H9 (cell line): ENCODE measurements around the gene STARD9. TPM values are rescaled to one million over a fixed set of nuclear protein-coding genes. Genes with fewer than 3 reads are reported as not detected.
"Not testable (repeated sequence)": the region's sequence is repeated elsewhere in the genome, so short reads cannot be mapped to it uniquely, and the experiment has no call there.

ENCODE experiments used
- DNase-seq: peaks from one replicate; pipeline ENCODE4 v3.0.0-alpha.2; 2017
- H2AFZ ChIP-seq: one replicate; pipeline ENCODE4 v1.6.1; 2013; ENCODE audit warnings: mild to moderate bottlenecking, low read length, control low read depth, moderate library complexity
- H2AK5ac ChIP-seq: 2 replicates; pipeline ENCODE4 v1.6.1; 2013; ENCODE audit warnings: low read length, control low read depth, mixed read lengths; ENCODE audit not compliant: insufficient read length
- H2BK120ac ChIP-seq: one replicate; pipeline ENCODE4 v1.6.1; 2013; ENCODE audit warnings: low read depth, mild to moderate bottlenecking, low read length, control low read depth, inconsistent platforms; ENCODE audit not compliant: poor library complexity, severe bottlenecking
- H2BK12ac ChIP-seq: 2 replicates; pipeline ENCODE4 v1.6.1; 2013; ENCODE audit warnings: low read length, control low read depth, mixed read lengths, low read depth; ENCODE audit not compliant: insufficient read length
- H2BK15ac ChIP-seq: 2 replicates; pipeline ENCODE4 v1.6.1; 2013; ENCODE audit warnings: low read depth, low read length, control low read depth
- H2BK20ac ChIP-seq: one replicate; pipeline ENCODE4 v1.6.1; 2013; ENCODE audit warnings: low read depth, mild to moderate bottlenecking, low read length, control low read depth, inconsistent platforms; ENCODE audit not compliant: poor library complexity, severe bottlenecking
- H2BK5ac ChIP-seq: 2 replicates; pipeline ENCODE4 v1.6.1; 2013; ENCODE audit warnings: low read length, control low read depth, mixed read lengths; ENCODE audit not compliant: insufficient read length
- H3K14ac ChIP-seq: 2 replicates; pipeline ENCODE4 v1.6.1; 2013; ENCODE audit warnings: low read length, control low read depth; ENCODE audit not compliant: insufficient read depth
- H3K18ac ChIP-seq: 2 replicates; pipeline ENCODE4 v1.6.1; 2013; ENCODE audit warnings: low read depth, mild to moderate bottlenecking, mixed read lengths, low read length, control low read depth; ENCODE audit not compliant: insufficient read length
- H3K23ac ChIP-seq: 2 replicates; pipeline ENCODE4 v1.6.1; 2013; ENCODE audit warnings: low read length, control low read depth, mixed read lengths, low read depth; ENCODE audit not compliant: insufficient read length
- H3K23me2 ChIP-seq: 2 replicates; pipeline ENCODE4 v1.6.1; 2013; ENCODE audit warnings: low read depth, mild to moderate bottlenecking, mixed read lengths, low read length, control low read depth; ENCODE audit not compliant: insufficient read length, poor library complexity, severe bottlenecking
- H3K27ac ChIP-seq: 2 replicates; pipeline ENCODE4 v1.5.1; 2013; ENCODE audit warnings: low read length, control low read depth, mixed read lengths, low read depth; ENCODE audit not compliant: insufficient read length
- H3K27me3 ChIP-seq: 2 replicates; pipeline ENCODE4 v1.6.1; 2013; ENCODE audit warnings: low read length, control low read depth, inconsistent platforms; ENCODE audit not compliant: insufficient read depth
- H3K4ac ChIP-seq: 2 replicates; pipeline ENCODE4 v1.6.1; 2013; ENCODE audit warnings: low read depth, mild to moderate bottlenecking, control low read depth, inconsistent platforms, low read length, moderate library complexity
- H3K4me1 ChIP-seq: 2 replicates; pipeline ENCODE4 v1.6.1; 2013; ENCODE audit warnings: low read length, control low read depth, inconsistent platforms; ENCODE audit not compliant: insufficient read depth
- H3K4me2 ChIP-seq: 2 replicates; pipeline ENCODE4 v1.6.1; 2013; ENCODE audit warnings: low read length, control low read depth, mixed read lengths; ENCODE audit not compliant: insufficient read length, insufficient read depth
- H3K56ac ChIP-seq: 2 replicates; pipeline ENCODE4 v1.6.1; 2013; ENCODE audit warnings: low read depth, mild to moderate bottlenecking, mixed read lengths, low read length, control low read depth; ENCODE audit not compliant: insufficient read length
- H3K79me1 ChIP-seq: 2 replicates; pipeline ENCODE4 v1.6.1; 2013; ENCODE audit warnings: low read depth, mild to moderate bottlenecking, moderate library complexity, low read length, control low read depth, inconsistent platforms; ENCODE audit not compliant: insufficient read depth, poor library complexity, severe bottlenecking
- H3K79me2 ChIP-seq: 2 replicates; pipeline ENCODE4 v1.6.1; 2013; ENCODE audit warnings: low read length, control low read depth, inconsistent platforms; ENCODE audit not compliant: insufficient read depth
- H3K9ac ChIP-seq: 2 replicates; pipeline ENCODE4 v1.6.1; 2013; ENCODE audit warnings: low read length, control low read depth, mixed read lengths; ENCODE audit not compliant: insufficient read length; ENCODE audit errors: extremely low read depth
- H3K9me3 ChIP-seq: one replicate; pipeline ENCODE4 v1.6.1; 2013; ENCODE audit warnings: low read depth, low read length, inconsistent platforms; ENCODE audit not compliant: control insufficient read depth
- H3T11ph ChIP-seq: one replicate; pipeline ENCODE4 v1.6.1; 2013; ENCODE audit warnings: mild to moderate bottlenecking, low read length, control low read depth, inconsistent platforms
- H4K20me1 ChIP-seq: one replicate; pipeline ENCODE4 v1.6.1; 2013; ENCODE audit not compliant: control insufficient read depth, insufficient read length, insufficient read depth
- H4K5ac ChIP-seq: 2 replicates; pipeline ENCODE4 v1.6.1; 2013; ENCODE audit warnings: low read depth, mild to moderate bottlenecking, mixed read lengths, low read length, control low read depth; ENCODE audit not compliant: insufficient read length
- H4K8ac ChIP-seq: replicated peaks from 2 replicates; pipeline ENCODE4 v1.6.1; 2013; ENCODE audit warnings: low read length, control low read depth, mixed read lengths, low read depth; ENCODE audit not compliant: insufficient read length
- H4K91ac ChIP-seq: 2 replicates; pipeline ENCODE4 v1.6.1; 2013; ENCODE audit warnings: low read depth, mild to moderate bottlenecking, moderate library complexity, mixed read lengths, low read length, control low read depth; ENCODE audit not compliant: insufficient read length
- H3K27ac Mint-ChIP-seq, 3 experiments: 2 replicates in 2 of 3; 3 replicates in 1 of 3; pipeline ENCODE4 v1.8.0; 2020 to 2021; ENCODE audit warnings: mixed read lengths in 3 of 3, mild to moderate bottlenecking in 1 of 3, moderate library complexity in 1 of 3
- H3K27me3 Mint-ChIP-seq: 2 replicates; pipeline ENCODE4 v1.8.0; 2021; ENCODE audit warnings: low read depth, mild to moderate bottlenecking, moderate library complexity, mixed read lengths
- H3K36me3 Mint-ChIP-seq, 3 experiments: 2 replicates in 2 of 3; 3 replicates in 1 of 3; pipeline ENCODE4 v1.8.0; 2020 to 2021; ENCODE audit warnings: low read depth in 3 of 3, mixed read lengths in 3 of 3; ENCODE audit not compliant: insufficient read depth in 1 of 3
- H3K4me1 Mint-ChIP-seq, 2 experiments: 2 replicates each; pipeline ENCODE4 v1.8.0; 2020; ENCODE audit warnings: mixed read lengths in 2 of 2
- H3K4me3 Mint-ChIP-seq, 2 experiments: 2 replicates in 1 of 2; 3 replicates in 1 of 2; pipeline ENCODE4 v1.8.0; 2020 to 2021; ENCODE audit warnings: mild to moderate bottlenecking in 2 of 2, mixed read lengths in 2 of 2, moderate library complexity in 1 of 2
- H3K9me3 Mint-ChIP-seq, 2 experiments: 2 replicates in 1 of 2; 3 replicates in 1 of 2; pipeline ENCODE4 v1.8.0; 2020; ENCODE audit warnings: mild to moderate bottlenecking in 2 of 2, mixed read lengths in 2 of 2, moderate library complexity in 1 of 2
- WGBS: extraction: QIAGEN DNeasy Blood & Tissue Kit; methylation state at CpG from one replicate; pipeline ENCODE4 v1.1.7; 2013; ENCODE audit warnings: missing lambda C conversion rate, low lambda C conversion rate, mixed read lengths; ENCODE audit not compliant: insufficient read length; ENCODE audit errors: extremely low coverage; 5-methylcytosine and 5-hydroxymethylcytosine counted together
- total RNA-seq: library from RNA; stranded (reverse); gene quantifications from 2 replicates; pipeline ENCODE4 v1.2.1, GENCODE V29; 2021
- TF ChIP-seq, protein P1 (sequence below): fragments of 200-600 bp; sonication (generic); conservative IDR thresholded peaks from 3 replicates; pipeline ENCODE4 v1.8.0; 2021; ENCODE audit warnings: antibody characterized with exemption, mild to moderate bottlenecking

STARD9 gene
- total RNA-seq, 1 experiment from 2014 or later = 6.9 TPM

DNA sequence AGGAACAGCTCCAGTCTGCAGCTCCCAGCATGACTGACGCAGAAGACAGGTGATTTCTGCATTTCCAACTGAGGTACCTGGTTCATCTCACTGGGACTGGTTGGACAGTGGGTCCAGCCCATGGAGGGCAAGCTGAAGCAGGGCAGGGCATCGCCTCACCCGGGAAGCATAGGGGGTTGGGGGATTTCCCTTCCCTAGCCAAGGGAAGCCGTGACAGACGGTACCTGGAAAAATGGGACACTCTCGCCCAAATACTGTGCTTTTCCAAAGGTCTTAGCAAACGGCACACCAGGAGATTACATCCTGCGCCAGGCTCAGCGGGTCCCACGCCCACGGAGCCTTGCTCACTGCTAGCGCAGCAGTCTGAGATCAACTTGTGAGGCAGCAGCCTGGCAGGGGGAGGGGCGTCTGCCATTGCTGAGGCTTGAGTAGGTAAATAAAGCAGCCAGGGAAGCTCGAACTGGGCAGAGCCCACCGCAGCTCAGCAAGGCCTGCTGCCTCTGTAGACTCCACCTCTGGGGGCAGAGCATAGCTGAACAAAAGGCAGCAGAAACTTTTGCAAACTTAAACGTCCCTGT is 188.8 kb downstream of the STARD9 start:
- not testable (repeated sequence) for H2AK5ac ChIP-seq, H3K27ac ChIP-seq, H2BK5ac ChIP-seq, H4K5ac ChIP-seq, H3K9ac ChIP-seq, H3K14ac ChIP-seq, H2BK20ac ChIP-seq, H3K56ac ChIP-seq, H3K18ac ChIP-seq, H4K20me1 ChIP-seq, H3K79me1 ChIP-seq, H3T11ph ChIP-seq, H4K91ac ChIP-seq, H2AFZ ChIP-seq, H3K4me2 ChIP-seq, H2BK120ac ChIP-seq, H2BK15ac ChIP-seq, H3K4me1 ChIP-seq, H3K9me3 ChIP-seq, H3K23me2 ChIP-seq, H3K79me2 ChIP-seq, H3K23ac ChIP-seq, H4K8ac ChIP-seq, H2BK12ac ChIP-seq, H3K27me3 ChIP-seq, H3K4ac ChIP-seq, H3K27me3 Mint-ChIP-seq
- H3K4me3 Mint-ChIP-seq = peak overlapping the region in 1 of 2 experiments; percentile 52; a peak in 2 of 5 replicates
- H3K9me3 Mint-ChIP-seq = peaks cover 27 to 30% of the 10 kb centered on the region in 2 experiments
- peak overlapping the region in 2 of 3 experiments; percentile 34 to 92; a peak in 3 of 7 replicates for H3K27ac Mint-ChIP-seq
- DNase-seq = peak; percentile 51
- H3K36me3 Mint-ChIP-seq = peaks cover 22 to 24% (median 23%) of the 10 kb centered on the region in 3 experiments
- peaks cover 18 to 19% of the 10 kb centered on the region in 2 experiments for H3K4me1 Mint-ChIP-seq
- TF ChIP-seq, protein P1, sequence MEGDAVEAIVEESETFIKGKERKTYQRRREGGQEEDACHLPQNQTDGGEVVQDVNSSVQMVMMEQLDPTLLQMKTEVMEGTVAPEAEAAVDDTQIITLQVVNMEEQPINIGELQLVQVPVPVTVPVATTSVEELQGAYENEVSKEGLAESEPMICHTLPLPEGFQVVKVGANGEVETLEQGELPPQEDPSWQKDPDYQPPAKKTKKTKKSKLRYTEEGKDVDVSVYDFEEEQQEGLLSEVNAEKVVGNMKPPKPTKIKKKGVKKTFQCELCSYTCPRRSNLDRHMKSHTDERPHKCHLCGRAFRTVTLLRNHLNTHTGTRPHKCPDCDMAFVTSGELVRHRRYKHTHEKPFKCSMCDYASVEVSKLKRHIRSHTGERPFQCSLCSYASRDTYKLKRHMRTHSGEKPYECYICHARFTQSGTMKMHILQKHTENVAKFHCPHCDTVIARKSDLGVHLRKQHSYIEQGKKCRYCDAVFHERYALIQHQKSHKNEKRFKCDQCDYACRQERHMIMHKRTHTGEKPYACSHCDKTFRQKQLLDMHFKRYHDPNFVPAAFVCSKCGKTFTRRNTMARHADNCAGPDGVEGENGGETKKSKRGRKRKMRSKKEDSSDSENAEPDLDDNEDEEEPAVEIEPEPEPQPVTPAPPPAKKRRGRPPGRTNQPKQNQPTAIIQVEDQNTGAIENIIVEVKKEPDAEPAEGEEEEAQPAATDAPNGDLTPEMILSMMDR = 0 out of 3 replicates have a peak, but pooled peaks have one; percentile 27
- WGBS = no CpG with 5 or more reads among the region's 16 CpGs

DNA sequence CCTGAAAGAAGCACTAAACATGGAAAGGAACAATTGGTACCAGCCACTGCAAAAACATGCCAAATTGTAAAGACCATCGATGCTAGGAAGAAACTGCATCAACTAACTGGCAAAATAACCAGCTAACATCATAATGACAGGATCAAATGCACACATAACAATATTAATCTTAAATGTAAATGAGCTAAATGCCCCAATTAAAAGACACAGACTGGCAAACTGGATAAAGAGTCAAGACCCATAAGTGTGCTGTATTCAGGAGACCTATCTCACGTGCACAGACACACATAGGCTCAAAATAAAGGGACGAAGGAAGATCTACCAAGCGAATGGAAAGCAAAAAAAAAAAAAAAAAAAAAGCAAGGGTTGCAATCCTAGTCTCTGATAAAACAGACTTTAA is 190.7 kb downstream of the STARD9 start:
- not testable (repeated sequence) for H2BK120ac ChIP-seq, H3K18ac ChIP-seq, H3K23me2 ChIP-seq, H3K9ac ChIP-seq, H3K23ac ChIP-seq, H2BK12ac ChIP-seq, H4K91ac ChIP-seq, H3K27me3 ChIP-seq, H3K9me3 ChIP-seq, H3K4ac ChIP-seq, DNase-seq, H3K27me3 Mint-ChIP-seq, H2BK5ac ChIP-seq, H4K20me1 ChIP-seq, H3K56ac ChIP-seq, H3K27ac ChIP-seq, H3K27ac Mint-ChIP-seq, H3K4me3 Mint-ChIP-seq, H3K79me2 ChIP-seq, H2AK5ac ChIP-seq, H2BK20ac ChIP-seq, H2AFZ ChIP-seq, H2BK15ac ChIP-seq, H3K4me1 ChIP-seq, H3K14ac ChIP-seq, H3T11ph ChIP-seq, H4K5ac ChIP-seq, H3K4me2 ChIP-seq, H4K8ac ChIP-seq, H3K79me1 ChIP-seq
- peaks cover 18 to 19% of the 10 kb centered on the region in 2 experiments for H3K9me3 Mint-ChIP-seq
- WGBS = no CpG with 5 or more reads among the region's 4 CpGs
- H3K36me3 Mint-ChIP-seq = peaks cover 17 to 22% (median 20%) of the 10 kb centered on the region in 3 experiments
- H3K4me1 Mint-ChIP-seq = peaks cover 13 to 15% of the 10 kb centered on the region in 2 experiments
